Stomach (tissue), 9 donors: ENCODE results near the gene KIAA1191. TPM values are rescaled to one million over a fixed set of nuclear protein-coding genes. Genes with fewer than 3 reads are reported as not detected.

Experiments
- DNase-seq, 2 donors: peaks; one replicate each; pipeline versions ENCODE4 v3.0.0 to v3.0.0-alpha.2; 2013 to 2019
- H3K27ac ChIP-seq, 5 donors: fragments of 200-600 bp in 4 of 5; sonication (generic) in 4 of 5; one replicate each; pipeline ENCODE4 v1.5.1; 2013 to 2019; ENCODE audit warnings: mild to moderate bottlenecking in 1 of 5, moderate library complexity in 1 of 5
- H3K27me3 ChIP-seq, 3 donors: fragments of 200-600 bp; sonication (generic); one replicate each; pipeline ENCODE4 v1.5.1; 2017 to 2019; ENCODE audit warnings: mixed run types in 1 of 3
- H3K36me3 ChIP-seq, 4 donors: fragments of 200-600 bp; sonication (generic); 1 replicate in 3 of 4; 2 replicates in 1 of 4; pipeline ENCODE4 v1.5.1; 2016 to 2019
- H3K4me1 ChIP-seq, 4 donors: fragments of 200-600 bp; sonication (generic); one replicate each; pipeline ENCODE4 v1.5.1; 2016 to 2019
- H3K4me3 ChIP-seq, 4 donors: fragments of 200-600 bp; sonication (generic) in 3 of 4; one replicate each; pipeline ENCODE4 v1.5.1; 2016 to 2019; ENCODE audit warnings: mild to moderate bottlenecking in 1 of 4
- H3K9me3 ChIP-seq, 4 donors: fragments of 200-600 bp; sonication (generic); one replicate each; pipeline ENCODE4 v1.5.1; 2016 to 2019
- EP300 ChIP-seq: sonication (generic); formaldehyde crosslinking; IDR thresholded peaks from one replicate; pipeline ENCODE4 v1.6.1; 2017; ENCODE audit warnings: antibody characterized with exemption
- POLR2A ChIP-seq, 4 donors: fragments of 450-650 bp; IDR thresholded peaks; one replicate each; pipeline ENCODE4 v1.6.1; 2016; ENCODE audit warnings: antibody characterized with exemption in 4 of 4, control low read depth in 2 of 4, mild to moderate bottlenecking in 1 of 4, moderate library complexity in 1 of 4
- POLR2AphosphoS5 ChIP-seq, 3 donors: sonication (generic); formaldehyde crosslinking; IDR thresholded peaks; one replicate each; pipeline ENCODE4 v1.6.1; 2016; ENCODE audit warnings: antibody characterized with exemption in 3 of 3
- WGBS, 5 donors: extraction: QIAGEN DNeasy Blood & Tissue Kit in 3 of 5; methylation state at CpG; one replicate each; pipeline versions ENCODE4 v1.1.5 to v1.1.7; 2013 to 2018; 5-methylcytosine and 5-hydroxymethylcytosine counted together
- intact Hi-C: fragments of 100-400 bp; cut with DNase I; formaldehyde crosslinking; loops from one replicate; pipeline ENCODE4 v1.15.1; 2023; ENCODE audit warnings: low total_unique reads
- polyA plus RNA-seq, 3 donors: library from polyadenylated mRNA; stranded (reverse); fragments of 200-250 nt; gene quantifications; one replicate each; pipeline ENCODE4 v1.2.3, GENCODE V29; 2013
- total RNA-seq, 5 donors: library from RNA; depleted of rRNA; stranded (reverse); fragments of >200 nt; gene quantifications; one replicate each; pipeline versions ENCODE4 v1.1.0 to v1.2.3, GENCODE V29; 2014 to 2016
- TF ChIP-seq, protein P1 (sequence below), 7 experiments: fragments of 450-650 bp in 4 of 7; fragments of 200-600 bp in 3 of 7; sonication (generic) in 3 of 7; IDR thresholded peaks; one replicate each; pipeline ENCODE4 v1.5.1; 2016 to 2019; ENCODE audit warnings: antibody characterized with exemption in 7 of 7, control low read depth in 2 of 7, mild to moderate bottlenecking in 1 of 7
- donor health status: healthy with polysubstance abuse.
- donor health status: Bipolar disorder and iron deficiency.
- donor health status: healthy.

The KIAA1191 gene
- total and polyA plus RNA-seq, 8 donors: 6.1 to 398 (median 86.1) TPM

DNA sequence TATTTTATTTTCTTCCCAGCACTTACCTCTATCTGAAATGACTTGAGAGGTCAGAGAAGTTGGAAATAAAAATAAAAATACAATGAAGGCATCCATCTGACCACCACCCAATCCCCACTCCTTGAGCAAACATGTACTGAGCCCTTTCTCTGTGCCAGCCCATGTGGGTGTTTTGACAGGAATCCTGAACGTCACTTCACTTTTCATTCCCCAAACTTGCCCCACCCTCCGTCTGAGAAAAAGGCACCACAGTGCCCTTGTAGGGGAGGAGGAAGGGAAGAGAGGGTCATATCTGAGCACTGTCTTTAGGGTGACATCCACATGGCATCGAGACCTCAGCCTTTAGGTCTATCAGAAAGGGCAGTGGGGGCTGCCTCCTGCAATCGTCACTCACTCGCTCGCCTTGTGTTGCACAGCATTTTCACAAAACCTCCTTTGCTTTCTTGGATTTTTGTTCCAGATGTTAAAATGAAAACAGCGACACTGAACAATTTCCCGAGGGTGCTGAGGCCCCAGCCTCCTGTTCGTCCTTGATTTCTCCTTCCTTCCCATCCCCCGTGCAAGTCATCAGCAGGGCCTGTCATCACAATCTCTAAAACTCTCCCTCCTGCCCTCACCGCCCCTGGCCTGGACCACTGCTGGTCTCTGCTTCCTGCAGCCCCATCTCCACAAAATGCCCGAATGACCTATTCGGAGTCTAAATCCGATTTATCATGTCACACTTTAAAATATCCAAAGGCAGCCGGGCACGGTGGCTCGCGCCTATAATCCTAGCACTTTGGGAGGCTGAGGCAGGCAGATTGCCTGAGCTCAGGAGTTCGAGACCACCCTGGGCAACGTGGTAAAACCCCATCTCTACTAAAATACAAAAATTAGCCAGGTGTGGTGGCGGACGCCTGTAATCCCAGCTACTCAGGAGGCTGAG, 40.0 kb upstream of the KIAA1191 start:
- intact Hi-C loops: no loop called here
- peak overlapping the region in 2 of 5 donors; percentile 29 to 73 for H3K27ac ChIP-seq
- no peaks in the 10 kb centered on the region for H3K27me3 ChIP-seq
- H3K36me3 ChIP-seq: peaks cover 21 to 73% (median 53%) of the 10 kb centered on the region in 4 donors
- H3K4me3 ChIP-seq: no peak overlapping the region
- peaks cover 0 to 58% (median 27%) of the 10 kb centered on the region in 4 donors for H3K4me1 ChIP-seq
- TF ChIP-seq EP300 (no peak), POLR2AphosphoS5 (IDR thresholded peaks at IDR 0.05) (no peak), POLR2A (IDR thresholded peaks at IDR 0.05) (no peak)
- TF ChIP-seq, protein P1, sequence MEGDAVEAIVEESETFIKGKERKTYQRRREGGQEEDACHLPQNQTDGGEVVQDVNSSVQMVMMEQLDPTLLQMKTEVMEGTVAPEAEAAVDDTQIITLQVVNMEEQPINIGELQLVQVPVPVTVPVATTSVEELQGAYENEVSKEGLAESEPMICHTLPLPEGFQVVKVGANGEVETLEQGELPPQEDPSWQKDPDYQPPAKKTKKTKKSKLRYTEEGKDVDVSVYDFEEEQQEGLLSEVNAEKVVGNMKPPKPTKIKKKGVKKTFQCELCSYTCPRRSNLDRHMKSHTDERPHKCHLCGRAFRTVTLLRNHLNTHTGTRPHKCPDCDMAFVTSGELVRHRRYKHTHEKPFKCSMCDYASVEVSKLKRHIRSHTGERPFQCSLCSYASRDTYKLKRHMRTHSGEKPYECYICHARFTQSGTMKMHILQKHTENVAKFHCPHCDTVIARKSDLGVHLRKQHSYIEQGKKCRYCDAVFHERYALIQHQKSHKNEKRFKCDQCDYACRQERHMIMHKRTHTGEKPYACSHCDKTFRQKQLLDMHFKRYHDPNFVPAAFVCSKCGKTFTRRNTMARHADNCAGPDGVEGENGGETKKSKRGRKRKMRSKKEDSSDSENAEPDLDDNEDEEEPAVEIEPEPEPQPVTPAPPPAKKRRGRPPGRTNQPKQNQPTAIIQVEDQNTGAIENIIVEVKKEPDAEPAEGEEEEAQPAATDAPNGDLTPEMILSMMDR (IDR thresholded peaks at IDR 0.05): no peak
- H3K9me3 ChIP-seq: no peaks in the 10 kb centered on the region
- DNase-seq: no peak
- 86 to 89% (median 88%) methylated on average over 22 of the region's 22 CpGs for WGBS, 5 donors

DNA sequence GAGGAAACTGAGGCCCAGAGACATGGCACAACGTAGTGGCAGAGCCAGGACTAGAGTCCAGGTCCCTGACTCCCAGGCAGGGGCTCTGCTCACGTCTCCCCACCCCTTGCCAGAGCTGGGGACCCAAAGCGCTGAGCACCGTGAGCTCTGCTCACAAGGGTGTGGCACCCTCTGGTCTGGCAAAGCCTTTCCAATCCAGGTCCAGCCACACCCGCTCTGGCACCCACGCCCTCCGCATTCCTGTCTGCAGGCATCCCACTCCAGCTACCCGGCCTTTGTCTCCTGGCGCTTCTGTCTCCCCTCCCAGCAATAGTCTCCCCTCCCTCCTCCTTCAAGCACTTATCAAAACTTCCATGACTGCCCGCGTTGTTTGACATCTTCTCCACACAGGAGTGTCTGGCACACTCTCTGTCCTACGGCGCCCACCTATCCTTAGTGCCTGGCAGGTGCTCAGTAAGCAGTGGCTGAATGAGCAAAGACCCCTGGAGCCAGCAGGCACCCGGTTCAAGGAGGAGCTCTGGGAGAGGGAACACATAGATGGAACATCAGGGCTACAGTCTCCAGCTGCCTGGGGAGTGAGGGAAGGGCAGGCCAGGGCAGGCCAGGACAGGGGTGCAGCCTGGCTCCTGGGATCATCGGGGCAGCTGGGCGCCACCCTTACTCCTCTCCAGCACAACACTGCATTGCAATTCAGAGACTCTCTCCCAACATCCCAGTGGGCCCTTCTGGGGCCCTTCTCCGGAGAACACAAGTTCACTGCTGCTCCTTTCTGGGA, 39.0 kb upstream of the KIAA1191 start:
- intact Hi-C loops: no loop called here
- TF ChIP-seq EP300 (no peak), POLR2A (IDR thresholded peaks at IDR 0.05) (no peak), POLR2AphosphoS5 (IDR thresholded peaks at IDR 0.05) (no peak)
- TF ChIP-seq, protein P1 (IDR thresholded peaks at IDR 0.05): no peak
- peaks cover 0 to 51% (median 27%) of the 10 kb centered on the region in 4 donors for H3K4me1 ChIP-seq
- H3K4me3 ChIP-seq: no peak overlapping the region
- H3K36me3 ChIP-seq: peaks cover 12 to 73% (median 53%) of the 10 kb centered on the region in 4 donors
- WGBS, 5 donors: 34 to 70% (median 50%) methylated on average over 17 of the region's 17 CpGs
- no peaks in the 10 kb centered on the region for H3K27me3 ChIP-seq
- H3K27ac ChIP-seq: peak overlapping the region in 2 of 5 donors; percentile 29 to 73
- DNase-seq: peak; percentile 54 to 71
- no peaks in the 10 kb centered on the region for H3K9me3 ChIP-seq

DNA sequence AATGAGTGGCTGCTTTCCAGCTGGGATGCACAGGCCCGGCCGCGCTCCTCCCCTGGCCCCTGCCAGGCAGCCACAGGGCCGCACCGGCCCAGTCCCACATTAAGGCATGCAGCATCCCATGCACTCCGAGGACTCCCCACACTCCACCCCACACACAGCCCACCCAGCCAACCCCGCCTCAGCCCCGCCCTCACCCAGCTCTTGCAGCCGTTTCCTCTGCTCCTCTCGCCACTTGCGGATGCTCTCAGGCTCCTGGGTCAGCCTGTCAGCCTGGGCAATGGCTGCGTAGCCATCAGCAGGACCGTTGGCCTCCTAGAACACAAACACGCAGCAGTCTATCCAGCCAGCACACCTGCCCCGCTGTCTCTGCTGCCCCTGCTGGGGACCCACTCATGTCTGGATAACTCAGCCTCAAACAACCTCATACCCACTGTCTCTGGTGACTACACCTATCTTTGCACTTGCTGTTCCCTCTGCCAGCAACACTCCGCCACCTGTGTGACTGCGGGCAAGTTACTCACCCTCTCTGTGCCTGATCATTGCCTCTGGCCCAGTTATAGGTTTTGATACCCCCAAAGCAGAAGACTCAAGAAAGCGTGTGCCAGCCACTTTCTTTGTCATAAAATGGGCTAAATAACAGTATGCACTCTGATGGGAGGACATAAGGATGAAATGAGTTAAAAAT, 36.3 kb upstream of the KIAA1191 start:
- DNase-seq: no peak
- Histone ChIP-seq H3K27me3 (no peaks in the 10 kb centered on the region), H3K4me1 (peaks cover 0 to 29% (median 17%) of the 10 kb centered on the region in 4 donors), H3K9me3 (no peaks in the 10 kb centered on the region), H3K4me3 (no peak overlapping the region), H3K36me3 (peaks cover 16 to 78% (median 65%) of the 10 kb centered on the region in 4 donors), H3K27ac (no peak overlapping the region)
- intact Hi-C loops: no loop called here
- 91 to 96% (median 93%) methylated on average over 18 of the region's 18 CpGs for WGBS, 5 donors
- TF ChIP-seq POLR2AphosphoS5 (IDR thresholded peaks at IDR 0.05) (no peak), POLR2A (IDR thresholded peaks at IDR 0.05) (no peak), EP300 (no peak)
- TF ChIP-seq, protein P1 (IDR thresholded peaks at IDR 0.05): no peak

DNA sequence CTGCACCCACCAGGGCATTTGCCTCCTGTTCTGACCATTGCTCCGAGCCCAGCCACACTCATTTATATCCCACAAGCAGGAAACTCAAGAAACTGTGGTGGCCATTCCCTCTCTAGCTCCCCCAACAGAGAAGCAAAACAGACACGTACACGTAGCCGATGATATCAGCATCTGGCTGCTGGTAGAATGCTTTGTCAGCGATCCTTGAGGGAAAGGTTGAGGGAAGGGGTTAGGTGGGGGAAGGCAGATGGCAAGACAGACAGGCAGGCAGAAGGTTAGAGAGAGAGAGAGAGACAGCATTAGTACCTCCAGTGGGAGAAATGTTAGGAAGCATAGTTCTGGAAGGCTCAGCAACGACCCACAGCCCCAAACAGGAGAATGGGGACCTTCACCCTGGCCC, 34.8 kb upstream of the KIAA1191 start:
- no peak for TF ChIP-seq POLR2A (IDR thresholded peaks at IDR 0.05)
- TF ChIP-seq, protein P1 (IDR thresholded peaks at IDR 0.05): no peak
- TF ChIP-seq EP300: no peak
- no peak for TF ChIP-seq POLR2AphosphoS5 (IDR thresholded peaks at IDR 0.05)
- Histone ChIP-seq H3K9me3 (no peaks in the 10 kb centered on the region), H3K27ac (peak overlapping the region in 1 of 5 donors; percentile 10), H3K4me1 (peaks cover 0 to 14% (median 10%) of the 10 kb centered on the region in 4 donors), H3K27me3 (no peaks in the 10 kb centered on the region), H3K4me3 (no peak overlapping the region), H3K36me3 (peaks cover 23 to 89% (median 78%) of the 10 kb centered on the region in 4 donors)
- WGBS, 5 donors: 71 to 81% (median 73%) methylated on average over 6 of the region's 6 CpGs
- DNase-seq: peak in 1 of 2 donors; percentile 49
- intact Hi-C loops: no loop called here
